HG03457 (cell line): ENCODE results near the gene TFB2M.

Experiments
- ATAC-seq: cut with Tn5 transposase; IDR thresholded peaks from one replicate; pipeline ENCODE4 v1.9.1; 2021; ENCODE audit warnings: moderate number of reproducible peaks; ENCODE audit not compliant: unreplicated experiment

The TFB2M gene

DNA sequence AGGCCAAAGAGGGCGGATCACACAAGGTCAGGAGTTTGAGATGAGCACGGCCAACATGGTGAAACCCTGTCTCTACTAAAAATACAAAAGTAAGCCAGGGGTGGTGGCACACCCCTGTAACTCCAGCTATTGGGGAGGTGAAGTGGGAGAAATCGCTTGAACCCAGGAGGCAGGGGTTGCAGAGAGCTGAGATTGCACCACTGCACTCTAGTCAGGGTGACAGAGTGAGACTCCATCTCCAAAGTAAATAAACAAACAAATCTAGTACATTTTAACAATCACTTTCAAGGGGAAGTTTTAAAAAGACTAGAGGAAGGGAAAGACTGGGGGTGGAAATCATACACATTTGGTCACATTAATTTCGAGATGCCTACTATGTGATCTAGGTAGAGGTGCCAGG is 6.8 kb downstream of the TFB2M start:
- no peak for ATAC-seq

DNA sequence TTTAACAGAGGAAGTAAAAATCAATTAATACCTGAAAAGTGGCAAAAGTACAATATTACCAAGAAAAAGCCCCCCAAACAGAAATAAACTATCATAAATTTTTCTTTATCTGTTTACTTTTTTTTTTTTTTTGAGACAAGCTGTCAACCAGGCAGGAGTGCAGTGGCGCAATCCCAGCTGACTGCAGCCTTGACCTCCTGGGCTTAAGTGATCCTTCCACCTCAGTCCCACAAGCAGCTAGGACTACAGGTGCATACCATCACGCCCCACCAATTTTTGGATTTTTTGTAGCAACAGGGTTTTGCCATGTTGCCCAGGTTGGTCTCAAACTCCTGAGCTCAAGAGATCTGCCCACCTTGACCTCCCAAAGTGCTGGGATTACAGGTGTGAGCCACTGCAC is 8.0 kb downstream of the TFB2M start:
- no peak for ATAC-seq

DNA sequence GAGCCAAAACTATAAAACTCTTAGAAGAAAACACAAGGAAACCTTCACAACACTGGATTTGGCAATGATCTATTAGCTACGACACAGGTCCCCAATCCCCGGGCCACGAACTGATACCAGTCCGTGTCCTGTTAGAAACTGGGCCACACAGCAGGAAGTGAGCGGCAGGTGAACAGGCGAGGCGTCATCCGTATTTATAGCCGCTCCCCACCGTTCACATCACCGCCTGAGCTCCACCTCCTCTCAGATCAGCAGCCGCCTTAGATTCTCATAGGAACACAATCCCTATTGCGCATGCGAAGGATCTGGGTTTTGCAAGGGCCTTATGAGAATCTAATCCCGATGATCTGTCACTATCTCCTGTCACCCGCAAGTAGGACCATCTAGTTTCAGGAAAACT is 11.9 kb downstream of the TFB2M start:
- no peak for ATAC-seq

- ATAC-seq: no peak
Measured at GRCh38 chr1:246552110-246552509, 14.0 kb downstream of the TFB2M start.

DNA sequence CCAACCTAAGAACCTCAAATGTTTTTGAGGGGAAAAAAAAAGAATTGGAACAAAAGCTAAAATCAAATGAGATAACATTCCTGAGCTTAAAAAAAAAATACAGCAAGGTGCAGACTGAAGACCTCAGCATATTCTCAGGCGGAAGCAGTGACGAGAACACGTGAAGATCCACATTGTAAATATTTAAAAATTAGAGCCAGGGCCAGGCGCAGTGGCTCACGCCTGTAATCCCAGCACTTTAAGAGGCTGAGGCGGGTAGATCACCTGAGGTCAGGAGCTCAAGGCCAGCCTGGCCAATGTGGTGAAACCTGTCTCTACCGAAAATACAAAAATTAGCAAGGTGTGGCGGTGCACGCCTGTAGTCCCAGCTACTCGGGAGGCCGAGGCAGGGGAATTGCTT is 15.7 kb downstream of the TFB2M start:
- no peak for ATAC-seq

DNA sequence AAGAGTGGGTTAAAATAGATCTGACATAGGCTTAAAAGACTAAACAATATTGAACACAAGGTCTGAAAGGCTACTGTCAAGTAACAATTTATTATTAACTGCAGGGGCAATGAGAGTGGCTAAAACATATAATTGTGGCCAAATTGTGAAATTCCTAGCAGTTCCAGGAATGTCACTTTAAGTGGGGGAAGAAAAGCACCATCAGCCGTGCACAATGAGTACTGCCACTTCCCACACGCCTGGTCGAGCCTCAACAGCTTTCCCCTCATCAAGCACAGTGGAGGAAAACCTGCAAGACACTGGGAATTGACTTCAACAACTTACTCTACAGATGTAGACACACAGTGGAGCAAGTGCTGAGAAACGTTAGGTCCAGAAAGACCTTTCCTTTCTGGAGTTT is 16.4 kb downstream of the TFB2M start:
- no peak for ATAC-seq

- no peak for ATAC-seq
Measured at GRCh38 chr1:246544001-246544400, 22.1 kb downstream of the TFB2M start.

GRCh38 chr1:246540738-246541491 is 25.1 kb downstream of the TFB2M start:
- ATAC-seq: no peak

GRCh38 chr1:246537887-246538286 is 28.2 kb downstream of the TFB2M start:
- ATAC-seq: no peak

GRCh38 chr1:246537441-246537840 is 28.6 kb downstream of the TFB2M start:
- ATAC-seq: no peak

- no peak for ATAC-seq
Measured at GRCh38 chr1:246534114-246534513, 31.9 kb downstream of the TFB2M start.

- no peak for ATAC-seq
Measured at GRCh38 chr1:246533371-246533905, 32.6 kb downstream of the TFB2M start.

DNA sequence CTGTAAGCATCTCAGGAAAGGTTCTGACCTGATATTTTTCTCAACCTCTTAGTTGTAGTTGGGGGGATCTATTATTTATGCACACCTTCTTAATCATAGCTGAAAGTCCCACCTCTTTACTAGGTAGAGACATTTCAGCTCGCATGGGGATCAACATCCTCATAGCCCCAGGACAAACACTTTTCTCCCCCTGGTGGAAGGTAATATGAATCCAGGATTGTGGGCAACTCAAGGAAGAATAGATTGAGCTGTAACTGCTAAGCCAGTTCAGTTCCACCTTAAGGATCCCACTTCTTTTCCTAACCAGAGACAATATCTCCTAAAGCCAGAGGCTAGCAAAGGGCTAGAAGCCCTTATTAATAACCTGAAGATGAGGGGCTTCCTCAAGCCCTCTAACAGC is 33.5 kb downstream of the TFB2M start:
- ATAC-seq: no peak

GRCh38 chr1:246530482-246530881 is 35.6 kb downstream of the TFB2M start:
- ATAC-seq: no peak

DNA sequence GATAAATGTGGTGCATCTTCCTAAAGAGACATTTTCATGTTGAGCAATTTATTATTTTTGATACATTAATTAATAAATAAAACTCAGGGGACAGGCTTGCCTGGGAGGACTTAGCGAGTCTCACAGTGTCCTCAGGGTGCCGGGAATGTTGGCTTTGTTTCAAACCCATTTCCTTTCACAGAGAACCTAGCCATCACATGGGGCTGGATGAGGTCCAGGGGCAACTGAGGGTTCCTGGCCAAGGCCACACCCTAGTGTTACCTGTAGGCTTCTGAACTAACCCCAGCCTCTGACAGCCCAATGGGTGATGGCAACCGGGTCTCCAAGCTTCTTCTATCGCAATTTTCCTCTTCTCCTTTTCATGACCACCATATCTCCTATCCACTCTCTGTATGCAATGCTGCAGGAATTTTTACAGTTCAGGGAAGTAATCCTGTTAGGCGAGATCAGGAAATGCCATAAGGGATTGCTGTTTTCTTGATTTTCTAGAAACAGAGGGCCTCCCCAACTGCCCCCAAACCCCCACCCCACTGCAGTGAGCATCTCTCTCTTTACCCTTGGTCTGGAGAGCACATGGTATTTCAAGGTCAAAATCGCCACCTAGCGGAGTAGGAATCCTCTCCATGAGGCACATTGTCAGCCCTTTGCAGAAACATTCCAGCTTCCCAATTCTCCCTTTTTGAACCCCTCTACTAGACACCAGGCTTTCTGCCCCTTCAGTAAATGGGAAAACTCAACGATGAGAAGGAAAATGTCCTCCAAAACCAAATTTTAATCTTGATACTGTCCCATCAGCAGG is 36.9 kb downstream of the TFB2M start:
- ATAC-seq: no peak

DNA sequence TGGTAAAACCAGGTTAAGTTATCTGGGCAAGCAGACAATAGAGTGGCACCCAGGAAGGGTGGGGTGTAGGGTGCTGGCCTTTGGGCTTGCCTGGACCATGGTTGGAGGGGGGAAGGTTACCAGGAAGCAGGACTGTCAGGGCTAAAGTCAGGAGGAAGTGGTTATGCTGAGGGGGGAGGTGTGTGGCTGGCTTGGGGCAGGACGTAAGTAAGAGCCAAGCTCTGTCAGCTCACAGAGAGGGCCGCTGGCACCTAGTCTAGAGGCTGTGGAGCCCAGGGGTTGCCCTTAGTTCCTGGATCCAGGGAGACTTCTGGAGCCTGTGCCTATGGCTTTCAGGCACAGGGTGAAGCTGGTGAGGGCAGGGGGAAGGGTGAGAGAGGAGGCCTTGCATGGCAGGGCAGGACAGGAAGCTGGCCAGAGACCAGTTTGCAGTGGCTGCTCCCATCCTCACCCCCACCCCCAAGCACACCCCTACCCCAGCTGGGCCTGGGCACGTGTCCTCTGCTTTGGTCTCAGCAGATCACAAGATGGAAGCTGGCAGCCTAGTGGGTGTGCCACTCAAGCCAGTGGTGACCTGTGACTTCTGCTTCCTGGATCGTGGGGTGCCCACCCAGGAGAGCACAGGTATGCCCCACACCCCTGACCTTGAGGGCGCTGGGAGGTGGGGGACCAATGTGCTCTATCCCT is 38.5 kb downstream of the TFB2M start:
- peak; percentile 53 for ATAC-seq

- ATAC-seq: no peak
Measured at GRCh38 chr1:246526915-246527314, 39.1 kb downstream of the TFB2M start.

DNA sequence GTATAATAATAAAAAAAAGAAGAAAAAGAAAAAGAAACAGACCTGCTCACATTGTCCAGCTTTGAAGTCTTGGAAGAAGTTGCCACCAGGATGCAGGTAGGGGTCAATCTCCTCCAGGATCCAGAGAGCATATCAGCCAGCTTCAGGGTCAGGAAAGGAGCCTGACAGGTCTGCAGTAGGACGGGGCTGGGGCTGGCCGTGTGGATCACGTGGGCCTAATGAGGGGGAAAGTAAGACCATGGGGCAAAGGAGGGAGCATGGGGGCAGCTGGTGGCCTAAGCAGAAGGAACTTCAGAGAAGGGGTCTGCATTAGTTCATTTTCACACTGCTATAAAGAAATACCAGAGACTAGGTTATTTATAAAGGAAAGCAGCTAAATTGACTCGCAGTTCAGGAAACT is 39.7 kb downstream of the TFB2M start:
- no peak for ATAC-seq

- ATAC-seq: no peak
Measured at GRCh38 chr1:246519514-246519913, 46.5 kb downstream of the TFB2M start.

DNA sequence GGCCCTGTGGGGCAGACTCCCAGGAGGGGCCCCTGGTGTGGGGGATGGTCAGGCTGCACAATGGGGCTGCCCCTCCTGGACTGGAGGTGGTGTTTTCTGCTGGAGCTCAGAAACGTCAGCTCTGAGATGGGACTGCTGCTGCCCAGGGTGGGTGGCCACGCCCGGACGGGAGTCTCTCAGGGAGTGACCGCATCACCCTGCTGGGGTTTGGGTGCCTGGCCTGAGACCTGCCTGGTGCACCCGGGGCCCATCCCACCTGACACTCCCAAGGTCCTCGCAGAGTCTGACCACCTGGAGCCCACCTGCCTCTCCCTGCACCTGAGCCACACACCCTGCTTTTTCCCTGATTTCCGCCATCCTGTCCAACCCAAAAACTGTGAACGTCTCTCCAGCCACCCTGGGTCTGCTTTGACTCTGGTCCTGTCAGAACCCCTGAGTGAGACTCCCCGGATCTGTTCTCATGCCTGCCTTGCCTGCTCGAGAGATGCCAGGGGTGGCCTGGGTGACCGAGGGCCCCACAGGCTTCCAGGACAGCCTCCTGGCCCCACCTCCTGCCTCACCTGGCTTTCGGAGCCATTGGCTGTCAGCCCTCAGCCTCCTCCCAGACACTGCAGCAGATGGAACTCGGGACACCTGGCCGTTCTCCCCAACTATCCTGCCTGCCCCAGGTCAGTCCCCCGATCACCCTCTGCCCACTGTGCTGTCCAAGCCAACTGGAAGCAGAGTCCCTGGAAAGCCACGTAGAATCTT is 47.4 kb downstream of the TFB2M start:
- ATAC-seq: no peak

- no peak for ATAC-seq
Measured at GRCh38 chr1:246517391-246517790, 48.7 kb downstream of the TFB2M start.
